SK-N-MC (cell line): Measurements from ENCODE around the gene ADARB1.

ENCODE experiments used
- EZH2 ChIP-seq: fragments of 200-600 bp; sonication (generic); IDR thresholded peaks from one replicate; pipeline ENCODE4 v1.6.1; 2017; ENCODE audit warnings: antibody characterized with exemption
- FOXP2 ChIP-seq: optimal IDR thresholded peaks from 2 replicates; pipeline ENCODE3; 2011; ENCODE audit warnings: mild to moderate bottlenecking, moderate library complexity; ENCODE audit not compliant: insufficient read depth; ENCODE audit errors: extremely low read length, control extremely low read depth
- POLR2AphosphoS5 ChIP-seq: IDR thresholded peaks from 2 replicates; pipeline ENCODE4 v1.6.1; 2012; ENCODE audit warnings: mild to moderate bottlenecking, low read depth, low read length, borderline replicate concordance

DNA sequence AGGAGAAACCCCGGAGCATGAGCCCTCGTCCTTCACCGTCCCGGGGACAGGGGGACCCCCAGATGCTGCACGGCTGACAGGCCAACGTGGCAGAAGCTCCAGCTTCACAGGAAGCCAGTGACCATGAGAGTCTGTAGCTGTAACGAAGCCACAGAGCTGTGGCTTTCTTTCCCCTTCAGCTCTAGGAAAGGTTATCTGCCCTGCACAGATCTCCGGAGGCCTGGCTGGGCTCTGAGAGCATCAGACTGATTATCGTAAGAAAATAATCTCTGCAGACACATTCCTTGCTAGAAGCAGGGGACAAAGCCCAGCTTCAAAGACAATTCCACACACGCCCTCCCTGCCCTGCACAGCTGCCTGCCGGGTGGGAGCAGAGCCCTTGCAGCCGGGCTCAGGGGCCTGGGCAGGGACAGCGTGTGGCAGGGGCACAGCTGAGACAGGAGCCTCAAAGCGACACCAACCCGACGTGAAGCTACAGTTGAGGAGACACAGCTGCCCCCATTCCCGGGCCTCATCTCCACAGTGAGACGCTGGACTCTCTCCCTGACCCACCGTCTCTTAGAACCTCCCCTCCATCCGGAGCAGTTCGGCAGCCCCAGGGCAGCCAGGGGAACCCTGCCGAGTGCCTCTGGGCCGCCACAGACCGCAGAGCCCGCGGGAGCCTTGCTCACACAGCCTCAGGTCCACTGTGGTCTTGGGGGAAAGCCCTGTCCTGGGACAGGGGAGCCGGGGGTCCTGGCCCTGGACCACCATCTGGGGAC is 182.7 kb downstream of the ADARB1 start:
- TF ChIP-seq EZH2 (no peak), POLR2AphosphoS5 (no peak), FOXP2 (no peak)
